Endodermal cell (in vitro differentiated cells): Measurements from ENCODE around the gene CTCFL. TPM values are rescaled to one million over a fixed set of nuclear protein-coding genes. Genes with fewer than 3 reads are reported as not detected.
A peak's percentile ranks its signal among the peaks of the same experiment; 100 is the strongest.

Experiments
- DNase-seq: peaks from one replicate; pipeline ENCODE4 v3.0.0-alpha.2; 2017
- H3K27ac ChIP-seq: 2 replicates; pipeline ENCODE4 v1.5.1; 2013; ENCODE audit warnings: mild to moderate bottlenecking, low read depth, low read length, moderate library complexity
- H3K27me3 ChIP-seq: 2 replicates; pipeline ENCODE4 v1.6.1; 2013; ENCODE audit warnings: mild to moderate bottlenecking, low read length, moderate library complexity; ENCODE audit not compliant: insufficient read depth, control insufficient read depth, poor library complexity, severe bottlenecking
- H3K36me3 ChIP-seq: 2 replicates; pipeline ENCODE4 v1.7.0; 2013; ENCODE audit warnings: mild to moderate bottlenecking, low read length, moderate library complexity; ENCODE audit not compliant: control insufficient read depth, insufficient read depth
- H3K4me1 ChIP-seq: one replicate; pipeline ENCODE4 v1.7.0; 2013; ENCODE audit warnings: low read length; ENCODE audit not compliant: control insufficient read depth, insufficient read depth
- H3K4me3 ChIP-seq: 2 replicates; pipeline ENCODE4 v1.5.1; 2013; ENCODE audit warnings: mild to moderate bottlenecking, low read length, moderate library complexity
- H3K9ac ChIP-seq: 2 replicates; pipeline ENCODE4 v1.6.1; 2013; ENCODE audit warnings: mild to moderate bottlenecking, low read length, moderate library complexity; ENCODE audit not compliant: poor library complexity, severe bottlenecking; ENCODE audit errors: extremely low read depth
- H3K9me3 ChIP-seq: 2 replicates; pipeline ENCODE4 v1.6.1; 2013; ENCODE audit warnings: mild to moderate bottlenecking, low read length, moderate library complexity; ENCODE audit not compliant: control insufficient read depth
- H3K27ac Mint-ChIP-seq: 2 replicates; pipeline ENCODE4 v1.8.0; 2020; ENCODE audit warnings: mixed read lengths
- H3K27me3 Mint-ChIP-seq: 2 replicates; pipeline ENCODE4 v1.8.0; 2021; ENCODE audit warnings: mild to moderate bottlenecking, mixed read lengths; ENCODE audit not compliant: insufficient read depth
- H3K36me3 Mint-ChIP-seq: 2 replicates; pipeline ENCODE4 v1.8.0; 2020; ENCODE audit warnings: low read depth, mixed read lengths
- H3K4me1 Mint-ChIP-seq: 2 replicates; pipeline ENCODE4 v1.8.0; 2020; ENCODE audit warnings: mixed read lengths
- H3K4me3 Mint-ChIP-seq: 2 replicates; pipeline ENCODE4 v1.8.0; 2020; ENCODE audit warnings: mild to moderate bottlenecking, moderate library complexity, mixed read lengths
- H3K9me3 Mint-ChIP-seq: 2 replicates; pipeline ENCODE4 v1.8.0; 2020; ENCODE audit warnings: mild to moderate bottlenecking, mixed read lengths
- WGBS, 2 experiments: methylation state at CpG; one replicate each; pipeline versions ENCODE4 v1.1.5 to v1.1.7; 2013; ENCODE audit warnings: missing lambda C conversion rate in 2 of 2, mixed read lengths in 1 of 2; ENCODE audit not compliant: insufficient coverage in 1 of 2, insufficient read length in 1 of 2; 5-methylcytosine and 5-hydroxymethylcytosine counted together
- total RNA-seq, 2 donors: library from RNA; stranded (reverse); fragmentation: NEBNext Ultra II Directional in 1 of 2; extraction: Animal tissue kit (Norgen Biotek cat#: 25700) in 1 of 2; gene quantifications; 2 replicates in 1 of 2; 3 replicates in 1 of 2; pipeline ENCODE4 v1.2.1, GENCODE V29; 2021
- TF ChIP-seq, protein P1 (sequence below): fragments of 200-600 bp; sonication (generic); conservative IDR thresholded peaks from 2 replicates; pipeline ENCODE4 v1.5.0; 2021; ENCODE audit warnings: antibody characterized with exemption, mild to moderate bottlenecking

Gene CTCFL
- total RNA-seq, 2 donors from 2014 or later, result 0.33 to 1.4 TPM

GRCh38 chr20:57484772-57485171 is 40.2 kb downstream of the CTCFL start:
- Mint-ChIP-seq H3K4me1 (peaks cover 5% of the 10 kb centered on the region), H3K9me3 (no peaks in the 10 kb centered on the region), H3K4me3 (no peak overlapping the region), H3K27me3 (no peaks in the 10 kb centered on the region), H3K36me3 (no peaks in the 10 kb centered on the region), H3K27ac (no peak overlapping the region)
- TF ChIP-seq, protein P1, sequence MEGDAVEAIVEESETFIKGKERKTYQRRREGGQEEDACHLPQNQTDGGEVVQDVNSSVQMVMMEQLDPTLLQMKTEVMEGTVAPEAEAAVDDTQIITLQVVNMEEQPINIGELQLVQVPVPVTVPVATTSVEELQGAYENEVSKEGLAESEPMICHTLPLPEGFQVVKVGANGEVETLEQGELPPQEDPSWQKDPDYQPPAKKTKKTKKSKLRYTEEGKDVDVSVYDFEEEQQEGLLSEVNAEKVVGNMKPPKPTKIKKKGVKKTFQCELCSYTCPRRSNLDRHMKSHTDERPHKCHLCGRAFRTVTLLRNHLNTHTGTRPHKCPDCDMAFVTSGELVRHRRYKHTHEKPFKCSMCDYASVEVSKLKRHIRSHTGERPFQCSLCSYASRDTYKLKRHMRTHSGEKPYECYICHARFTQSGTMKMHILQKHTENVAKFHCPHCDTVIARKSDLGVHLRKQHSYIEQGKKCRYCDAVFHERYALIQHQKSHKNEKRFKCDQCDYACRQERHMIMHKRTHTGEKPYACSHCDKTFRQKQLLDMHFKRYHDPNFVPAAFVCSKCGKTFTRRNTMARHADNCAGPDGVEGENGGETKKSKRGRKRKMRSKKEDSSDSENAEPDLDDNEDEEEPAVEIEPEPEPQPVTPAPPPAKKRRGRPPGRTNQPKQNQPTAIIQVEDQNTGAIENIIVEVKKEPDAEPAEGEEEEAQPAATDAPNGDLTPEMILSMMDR, result no peak
- Histone ChIP-seq H3K27ac (no peak overlapping the region), H3K4me3 (no peak overlapping the region), H3K9me3 (no peaks in the 10 kb centered on the region), H3K4me1 (no peaks in the 10 kb centered on the region), H3K9ac (no peak overlapping the region), H3K36me3 (no peaks in the 10 kb centered on the region), H3K27me3 (no peaks in the 10 kb centered on the region)
- 80 to 84% methylated on average over 2 to 8 of the region's 8 CpGs for WGBS, 2 experiments
- DNase-seq, result peak; percentile 22

GRCh38 chr20:57483287-57484050 is 41.5 kb downstream of the CTCFL start:
- Histone ChIP-seq H3K4me3 (no peak overlapping the region), H3K9ac (no peak overlapping the region), H3K36me3 (no peaks in the 10 kb centered on the region), H3K4me1 (no peaks in the 10 kb centered on the region), H3K27ac (no peak overlapping the region), H3K9me3 (no peaks in the 10 kb centered on the region), H3K27me3 (no peaks in the 10 kb centered on the region)
- 90 to 92% methylated on average over 15 to 19 of the region's 19 CpGs for WGBS, 2 experiments
- H3K4me3 Mint-ChIP-seq, result no peak overlapping the region
- H3K27me3 Mint-ChIP-seq, result no peaks in the 10 kb centered on the region
- H3K36me3 Mint-ChIP-seq, result no peaks in the 10 kb centered on the region
- no peak overlapping the region for H3K27ac Mint-ChIP-seq
- DNase-seq, result peak; percentile 32
- H3K9me3 Mint-ChIP-seq, result no peaks in the 10 kb centered on the region
- H3K4me1 Mint-ChIP-seq, result peaks cover 5% of the 10 kb centered on the region
- TF ChIP-seq, protein P1, result no peak

GRCh38 chr20:57482796-57483195 is 42.1 kb downstream of the CTCFL start:
- no peaks in the 10 kb centered on the region for H3K4me1 ChIP-seq
- no peak overlapping the region for H3K9ac ChIP-seq
- DNase-seq, result peak; percentile 20
- no peaks in the 10 kb centered on the region for H3K27me3 ChIP-seq
- 92 to 97% methylated on average over 5 to 6 of the region's 6 CpGs for WGBS, 2 experiments
- Mint-ChIP-seq H3K27me3 (no peaks in the 10 kb centered on the region), H3K27ac (no peak overlapping the region), H3K36me3 (no peaks in the 10 kb centered on the region), H3K9me3 (no peaks in the 10 kb centered on the region), H3K4me3 (no peak overlapping the region), H3K4me1 (peaks cover 5% of the 10 kb centered on the region)
- TF ChIP-seq, protein P1, result no peak
- no peaks in the 10 kb centered on the region for H3K9me3 ChIP-seq
- no peak overlapping the region for H3K27ac ChIP-seq
- no peak overlapping the region for H3K4me3 ChIP-seq
- H3K36me3 ChIP-seq, result no peaks in the 10 kb centered on the region
